DMS114 treated with DMSO at 0.1 percent for 48 hours (cell line): ENCODE measurements around the gene SLC38A2.
A peak's percentile ranks its signal among the peaks of the same experiment; 100 is the strongest.

ENCODE experiments used
- DNase-seq: peaks from one replicate; lab custom pipeline; 2025; ENCODE audit not compliant: unreplicated experiment; lab: John Stamatoyannopoulos, UW

SLC38A2 gene

DNA sequence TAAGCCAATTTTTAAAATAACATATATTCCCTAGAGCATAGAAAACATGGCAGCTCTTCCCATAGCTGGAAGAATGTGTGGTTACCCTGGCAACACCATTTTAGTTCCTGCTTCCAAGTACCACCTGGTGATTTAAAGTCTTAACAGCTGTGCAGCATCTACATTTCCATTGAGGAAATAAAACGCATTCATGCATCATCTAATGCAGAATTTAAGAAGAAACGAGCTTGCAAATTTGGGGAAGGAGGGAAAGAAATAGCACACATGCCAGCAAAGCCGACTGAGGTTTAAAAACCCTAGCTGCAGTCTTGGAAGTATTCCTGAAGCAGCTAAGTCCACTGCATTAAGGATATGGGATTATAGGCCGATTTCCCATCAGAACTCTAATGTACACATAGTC lies 22.8 kb upstream of the SLC38A2 start:
- peak; percentile 60 for DNase-seq

- DNase-seq: no peak
Observed at GRCh38 chr12:46391630-46392029, 19.1 kb upstream of the SLC38A2 start.

DNA sequence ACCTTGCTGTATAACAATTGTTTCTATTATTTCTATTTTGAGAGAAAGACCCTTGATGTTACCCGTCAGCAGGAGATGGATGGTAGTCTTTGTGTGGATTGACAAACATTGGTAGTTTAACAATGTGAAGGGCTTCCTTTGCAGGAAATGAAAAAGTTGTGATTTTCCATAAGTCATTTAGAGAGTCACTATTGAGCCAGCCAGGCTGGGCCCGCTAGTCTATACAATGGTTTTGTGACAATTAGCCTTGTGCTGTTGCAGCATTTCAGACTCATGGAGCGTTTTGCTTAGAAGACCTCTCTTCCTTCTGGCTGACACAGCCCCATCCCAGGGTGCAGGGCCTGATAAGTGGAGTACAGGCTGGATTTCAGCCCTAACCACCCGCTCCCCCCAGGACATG lies 18.3 kb upstream of the SLC38A2 start:
- DNase-seq: no peak

DNA sequence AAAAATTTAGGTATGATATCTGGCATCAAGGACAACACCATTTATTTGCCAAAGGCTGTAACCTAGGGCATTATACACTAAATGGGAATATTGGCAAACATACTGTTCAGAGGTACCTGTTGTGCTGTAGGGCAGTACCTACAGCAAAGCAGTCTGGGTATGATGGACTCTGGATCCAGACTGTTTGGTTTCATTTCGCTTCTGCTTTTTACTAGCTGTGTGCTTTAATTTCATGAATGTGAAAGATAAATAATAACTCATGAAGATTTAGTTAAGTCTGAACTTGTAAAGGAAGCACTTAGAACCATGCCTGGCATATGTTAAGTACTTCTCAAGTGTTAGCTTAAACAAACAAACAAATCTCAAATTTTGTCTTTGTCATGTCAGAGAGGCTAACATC lies 17.7 kb upstream of the SLC38A2 start:
- DNase-seq: no peak

GRCh38 chr12:46389031-46389616 lies 16.6 kb upstream of the SLC38A2 start:
- peak; percentile 85 for DNase-seq

- no peak for DNase-seq
Observed at GRCh38 chr12:46388427-46389021, 16.0 kb upstream of the SLC38A2 start.

DNA sequence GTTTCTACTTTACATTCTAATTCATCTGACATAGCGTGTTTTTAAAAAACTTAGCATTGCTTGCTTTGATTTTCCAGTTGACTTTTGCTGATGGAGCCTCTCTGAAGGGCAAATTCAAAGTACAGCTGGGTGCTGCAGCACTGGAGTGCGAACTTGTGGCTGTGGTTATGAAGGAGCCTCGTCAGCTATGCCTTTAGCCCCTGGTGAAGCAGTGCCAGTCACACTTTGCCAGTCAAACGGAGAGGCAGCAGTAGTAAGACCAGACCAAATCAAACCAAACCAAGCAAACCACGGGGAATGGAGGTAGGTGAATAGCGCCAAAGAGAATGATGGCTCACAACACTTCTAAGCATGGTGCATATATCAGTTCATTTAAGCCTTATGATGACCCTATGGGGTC lies 15.1 kb upstream of the SLC38A2 start:
- no peak for DNase-seq

GRCh38 chr12:46386877-46387629 lies 14.5 kb upstream of the SLC38A2 start:
- no peak for DNase-seq

GRCh38 chr12:46386360-46386867 lies 13.8 kb upstream of the SLC38A2 start:
- DNase-seq: no peak

DNA sequence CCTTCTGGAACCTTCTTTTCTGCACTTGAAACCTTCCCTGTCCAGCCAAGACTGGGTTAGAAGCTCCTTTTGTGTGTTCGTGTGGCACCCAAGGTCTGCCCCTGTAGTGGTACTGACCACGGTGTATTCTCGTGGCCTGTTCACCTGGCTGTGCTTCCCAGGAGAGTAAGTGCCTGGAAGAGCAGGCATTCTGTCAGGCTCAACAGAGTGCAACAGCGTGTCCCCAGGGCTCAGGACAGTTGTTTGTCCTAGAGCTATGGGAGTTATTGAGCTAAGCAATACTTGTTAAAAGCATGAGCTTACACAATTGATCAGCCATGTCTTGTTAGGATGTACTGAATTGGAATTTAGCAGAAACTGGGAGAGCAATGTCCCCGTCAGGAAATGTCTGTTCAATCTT lies 12.9 kb upstream of the SLC38A2 start:
- no peak for DNase-seq

GRCh38 chr12:46384451-46385309 lies 12.1 kb upstream of the SLC38A2 start:
- no peak for DNase-seq

- peak; percentile 79 for DNase-seq
Observed at GRCh38 chr12:46383654-46384450, 11.3 kb upstream of the SLC38A2 start.

DNA sequence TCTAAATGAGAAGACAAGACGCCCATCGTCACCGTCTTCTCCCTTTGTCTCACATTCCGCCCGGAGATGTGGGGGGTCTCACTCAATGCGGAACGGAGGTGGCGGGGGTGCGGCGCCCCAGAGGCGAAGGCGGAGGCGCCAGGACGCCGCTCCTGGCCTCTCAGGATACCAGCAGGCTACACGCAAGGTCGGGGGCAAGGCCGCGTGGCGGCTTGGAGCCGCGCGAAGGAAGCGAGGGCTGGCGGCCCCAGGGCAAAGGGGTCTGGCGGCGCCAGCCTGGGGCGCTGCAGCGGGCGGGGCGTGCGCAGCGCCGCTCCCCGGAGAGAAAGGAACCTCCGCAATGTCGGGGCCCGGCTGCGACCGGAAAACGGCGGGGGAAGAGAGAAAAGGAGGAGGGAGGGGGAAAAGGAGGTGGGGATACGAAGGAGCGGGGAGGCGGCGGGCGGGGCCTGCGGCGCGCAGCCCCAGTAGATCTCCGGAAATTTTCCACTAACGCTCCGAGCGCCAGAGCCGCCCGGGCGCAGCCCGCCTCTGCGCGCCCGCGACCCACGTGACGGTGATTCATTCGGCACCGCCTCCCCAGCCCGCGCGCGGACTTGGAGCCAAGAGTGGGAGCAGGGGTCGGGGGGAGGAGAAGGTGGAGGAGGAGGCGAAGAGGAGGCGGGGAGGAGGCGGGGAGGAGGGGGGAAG lies 10.5 kb upstream of the SLC38A2 start:
- peak; percentile 93 for DNase-seq

DNA sequence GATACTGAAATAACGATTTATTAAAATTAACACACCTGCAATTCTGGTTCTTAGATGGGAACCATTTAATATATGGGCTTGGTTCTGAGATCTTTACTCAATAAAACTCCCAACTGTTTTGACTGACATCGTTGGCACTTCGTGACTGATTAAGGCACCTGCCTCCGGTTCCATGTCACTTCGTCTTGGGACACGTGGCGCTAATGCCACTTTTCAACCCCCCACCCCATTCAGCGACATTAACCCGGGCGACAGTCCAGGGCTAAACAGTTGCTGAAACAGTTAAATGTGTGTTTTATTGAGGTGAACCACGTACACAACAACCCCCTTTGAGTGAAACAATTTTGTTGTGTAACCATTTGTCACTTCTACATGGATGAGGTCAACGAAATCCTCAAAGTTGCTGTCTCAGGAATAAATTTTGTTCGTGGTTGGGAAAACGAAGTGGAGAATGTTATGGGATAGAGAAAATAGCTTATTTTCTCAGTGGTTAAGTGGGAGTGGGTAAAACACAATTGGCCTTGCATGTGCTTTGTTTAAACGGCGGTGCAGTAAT lies 9.9 kb upstream of the SLC38A2 start:
- no peak for DNase-seq

DNA sequence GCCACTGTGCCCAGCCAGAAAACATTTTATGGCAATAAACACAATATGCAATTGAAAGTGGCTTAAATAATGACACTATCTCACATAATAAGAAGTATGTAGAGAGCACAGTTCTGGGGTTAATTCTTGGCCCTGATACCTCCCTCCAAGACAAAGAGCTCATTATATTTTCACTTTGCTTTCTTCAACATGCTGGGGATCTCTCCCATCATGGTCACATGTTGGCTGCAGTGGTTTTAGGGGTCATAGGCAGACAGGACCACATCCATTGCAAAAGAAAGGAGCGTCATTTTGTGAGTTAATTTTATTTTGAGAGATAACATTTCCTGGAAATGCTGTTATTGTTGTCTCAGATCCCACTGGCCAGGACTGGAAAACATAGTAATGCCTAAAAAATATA lies 8.3 kb upstream of the SLC38A2 start:
- no peak for DNase-seq

DNA sequence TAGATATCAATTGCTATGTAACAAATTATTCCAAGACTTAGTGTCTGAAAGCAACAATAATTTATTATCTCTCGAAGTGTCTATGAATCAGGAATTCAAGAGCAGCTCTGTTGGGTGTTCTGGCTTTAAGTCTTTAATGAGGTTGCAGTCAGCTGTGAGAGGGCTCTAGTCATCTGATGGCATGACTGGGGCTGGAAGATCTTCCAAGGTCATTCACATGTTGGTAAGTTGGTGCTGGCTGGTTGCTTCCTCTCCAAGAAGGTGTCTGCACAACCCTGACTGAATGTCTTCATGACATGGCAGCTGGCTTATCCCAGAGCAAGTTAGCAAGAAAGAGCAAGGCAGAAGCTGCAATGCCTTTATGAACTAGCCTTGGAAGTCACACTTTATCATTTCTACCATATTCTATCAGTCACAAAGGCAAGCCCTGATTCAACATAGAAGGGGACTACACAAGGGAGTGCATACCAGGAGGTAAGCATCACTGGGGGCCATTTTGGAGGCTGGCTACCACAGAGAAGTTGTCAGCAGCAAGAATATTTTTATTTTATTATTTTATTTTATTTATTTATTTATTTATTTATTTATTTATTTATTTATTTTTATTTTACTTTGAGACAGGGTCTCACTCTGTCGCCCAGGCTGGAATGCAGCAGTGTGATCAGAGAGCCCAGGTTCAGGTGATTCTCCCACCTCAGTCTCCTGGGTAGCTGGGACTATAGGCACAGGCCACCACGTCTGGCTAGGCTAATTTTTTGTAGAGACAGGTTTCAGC lies 7.6 kb upstream of the SLC38A2 start:
- no peak for DNase-seq

GRCh38 chr12:46379352-46379751 lies 6.8 kb upstream of the SLC38A2 start:
- no peak for DNase-seq

- DNase-seq: no peak
Observed at GRCh38 chr12:46378530-46378929, 6.0 kb upstream of the SLC38A2 start.

GRCh38 chr12:46377678-46378077 lies 5.1 kb upstream of the SLC38A2 start:
- DNase-seq: no peak
